Activated T-helper 1 cell treated with anti-CD3 and anti-CD28 coated beads, Interleukin-12 subunit alpha, Interleukin-12 subunit beta, Interleukin-2, Interleukin-4 antibody, amounts not matched to agents 30 ng/mL and 10 ng/mL and 1 ng/mL, durations not matched to agents 14 hours and 24 hours and 36 hours (primary cell): Measurements from ENCODE around the gene RERE. TPM values are rescaled to one million over a fixed set of nuclear protein-coding genes. Genes with fewer than 3 reads are reported as not detected.

Experiments
- DNase-seq: peaks from one replicate; pipeline ENCODE4 v3.0.0; 2021; ENCODE audit warnings: low spot score
- H3K27ac Mint-ChIP-seq: one replicate; pipeline ENCODE4 v1.8.0; 2021; ENCODE audit warnings: mild to moderate bottlenecking, mixed read lengths
- H3K27me3 Mint-ChIP-seq: one replicate; pipeline ENCODE4 v1.8.0; 2022; ENCODE audit warnings: mild to moderate bottlenecking, moderate library complexity, mixed read lengths; ENCODE audit not compliant: insufficient read depth
- H3K36me3 Mint-ChIP-seq: one replicate; pipeline ENCODE4 v1.8.0; 2021; ENCODE audit warnings: low read depth, mixed read lengths
- H3K4me1 Mint-ChIP-seq: one replicate; pipeline ENCODE4 v1.8.0; 2021; ENCODE audit warnings: low read depth, mixed read lengths
- H3K4me3 Mint-ChIP-seq: one replicate; pipeline ENCODE4 v1.8.0; 2021; ENCODE audit warnings: mild to moderate bottlenecking, moderate library complexity, mixed read lengths
- H3K9me3 Mint-ChIP-seq: one replicate; pipeline ENCODE4 v1.8.0; 2021; ENCODE audit warnings: mixed read lengths
- intact Hi-C: fragments of 100-400 bp; cut with micrococcal nuclease; formaldehyde crosslinking; loops from one replicate; pipeline ENCODE4 v1.15.1; 2024
- total RNA-seq: library from RNA; stranded (reverse); gene quantifications from 2 replicates; pipeline ENCODE4 v1.2.3, GENCODE V29; 2022

Gene RERE
- total RNA-seq, 1 donor from 2014 or later = 82.0 TPM

DNA sequence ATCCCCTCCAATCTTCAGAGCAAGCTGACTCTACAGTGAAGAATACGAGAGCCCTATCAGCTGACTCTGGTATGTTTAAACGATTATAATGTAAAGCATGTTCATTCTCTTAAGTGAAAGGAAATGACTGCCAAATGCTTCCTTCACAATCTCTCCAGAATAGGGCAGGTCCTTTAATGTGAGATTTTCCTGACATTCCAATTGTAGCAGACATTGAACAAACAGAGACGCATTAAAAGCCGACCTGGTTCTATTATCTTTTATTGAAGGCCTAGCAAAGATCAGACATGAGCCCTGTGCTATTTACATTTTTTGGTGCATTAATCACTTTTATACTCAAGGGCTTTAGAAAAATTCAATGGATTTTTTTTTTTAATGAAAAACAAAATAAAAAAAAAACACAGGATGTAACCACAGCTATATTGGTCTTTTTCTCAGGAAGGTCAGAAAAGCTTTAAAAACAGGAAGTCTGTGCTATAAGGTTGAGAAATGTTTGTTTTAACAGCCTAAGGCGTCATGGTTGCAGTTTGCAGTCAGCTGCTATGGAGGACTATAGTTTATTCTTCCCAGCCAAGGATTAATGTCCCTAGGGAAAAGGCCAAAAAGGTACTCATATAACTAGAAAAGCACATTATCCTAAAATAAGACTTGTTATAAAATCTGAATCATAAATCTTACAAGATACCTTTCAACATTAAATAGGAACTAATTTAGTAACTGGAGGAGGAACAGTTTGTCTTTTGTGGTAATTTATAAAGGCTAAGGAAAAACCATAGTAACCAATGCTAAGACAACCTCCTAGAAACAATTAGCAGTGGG, 104.8 kb downstream of the RERE start:
- DNase-seq = no peak

GRCh38 chr1:8711873-8712412, 105.5 kb downstream of the RERE start:
- Mint-ChIP-seq H3K4me1 (peaks cover 42% of the 10 kb centered on the region), H3K4me3 (no peak overlapping the region), H3K36me3 (peaks cover 8% of the 10 kb centered on the region), H3K27ac (peak overlapping the region; percentile 73), H3K27me3 (peaks cover 3% of the 10 kb centered on the region), H3K9me3 (peaks cover 4% of the 10 kb centered on the region)
- intact Hi-C loops = loop anchor here (1.0 kb wide), 1 partner anchor 9 kb away; no protein-coding TSS in a partner anchor
- DNase-seq = no peak

More for the DNA sequence above, 104.8 kb downstream of the RERE start:
- Mint-ChIP-seq H3K27ac (peak overlapping the region; percentile 73), H3K27me3 (no peaks in the 10 kb centered on the region), H3K4me1 (peaks cover 46% of the 10 kb centered on the region), H3K4me3 (peak overlapping the region; percentile 62), H3K36me3 (peaks cover 8% of the 10 kb centered on the region), H3K9me3 (peaks cover 4% of the 10 kb centered on the region)
- intact Hi-C loops = loop anchor here (1.0 kb wide), 1 partner anchor 9 kb away; no protein-coding TSS in a partner anchor

- Mint-ChIP-seq H3K4me3 (no peak overlapping the region), H3K27me3 (peaks cover 3% of the 10 kb centered on the region), H3K27ac (peak overlapping the region; percentile 40), H3K4me1 (peaks cover 35% of the 10 kb centered on the region), H3K9me3 (peaks cover 4% of the 10 kb centered on the region), H3K36me3 (peaks cover 8% of the 10 kb centered on the region)
- intact Hi-C loops = no loop called here
- no peak for DNase-seq
Measured at GRCh38 chr1:8711151-8711550, 106.3 kb downstream of the RERE start.

DNA sequence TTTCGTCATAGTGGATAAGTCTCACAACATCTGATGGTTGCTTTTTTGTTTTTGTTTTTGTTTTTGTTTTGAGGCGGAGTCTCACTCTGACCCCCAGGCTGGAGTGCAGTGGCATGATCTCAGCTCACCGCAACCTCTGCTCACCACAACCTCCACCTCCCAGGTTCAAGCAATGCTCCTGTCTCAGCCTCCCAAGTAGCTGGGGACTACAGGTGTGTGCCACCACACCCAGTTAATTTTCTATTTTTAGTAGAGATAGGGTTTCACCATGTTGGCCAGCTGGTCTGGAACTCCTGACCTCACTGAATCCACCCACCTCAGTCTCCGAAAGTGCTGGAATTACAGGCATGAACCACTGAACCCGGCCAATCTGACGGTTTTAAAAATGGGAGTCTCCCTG, 109.2 kb downstream of the RERE start:
- intact Hi-C loops = loop anchor here (10.0 kb wide), 1 partner anchor 257 kb away; no protein-coding TSS in a partner anchor
- Mint-ChIP-seq H3K4me1 (peaks cover 50% of the 10 kb centered on the region), H3K27ac (no peak overlapping the region), H3K36me3 (peaks cover 4% of the 10 kb centered on the region), H3K4me3 (no peak overlapping the region), H3K9me3 (peaks cover 4% of the 10 kb centered on the region), H3K27me3 (peaks cover 3% of the 10 kb centered on the region)
- no peak for DNase-seq

- peaks cover 4% of the 10 kb centered on the region for H3K9me3 Mint-ChIP-seq
- no peak overlapping the region for H3K4me3 Mint-ChIP-seq
- no peak overlapping the region for H3K27ac Mint-ChIP-seq
- no peak for DNase-seq
- peaks cover 3% of the 10 kb centered on the region for H3K27me3 Mint-ChIP-seq
- peaks cover 8% of the 10 kb centered on the region for H3K36me3 Mint-ChIP-seq
- peaks cover 44% of the 10 kb centered on the region for H3K4me1 Mint-ChIP-seq
- intact Hi-C loops = loop anchor here (10.0 kb wide), 1 partner anchor 258 kb away; no protein-coding TSS in a partner anchor
Measured at GRCh38 chr1:8706995-8707396, 110.4 kb downstream of the RERE start.

DNA sequence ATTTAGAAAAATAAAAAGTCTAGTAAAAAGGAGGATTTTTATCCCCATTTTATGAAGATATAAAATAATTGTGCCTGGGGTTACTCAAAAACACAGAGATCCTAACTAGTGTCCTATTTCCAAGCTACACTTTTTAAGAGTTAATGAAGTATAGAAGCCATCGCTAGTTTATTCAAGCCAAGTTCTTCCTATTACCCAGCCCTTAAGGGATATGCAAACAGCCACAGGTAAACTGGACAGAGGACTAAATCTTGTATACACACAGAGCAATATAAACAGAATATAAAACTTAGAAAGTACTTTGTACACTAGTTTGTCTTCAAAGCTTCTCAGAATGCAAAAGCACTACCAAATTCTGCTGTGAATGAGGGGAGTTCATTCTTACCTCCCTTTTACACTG, 111.1 kb downstream of the RERE start:
- DNase-seq = no peak
- H3K9me3 Mint-ChIP-seq = peaks cover 4% of the 10 kb centered on the region
- intact Hi-C loops = loop anchor here (10.0 kb wide), 1 partner anchor 259 kb away; no protein-coding TSS in a partner anchor
- H3K27me3 Mint-ChIP-seq = peaks cover 3% of the 10 kb centered on the region
- H3K4me1 Mint-ChIP-seq = peaks cover 44% of the 10 kb centered on the region
- H3K4me3 Mint-ChIP-seq = no peak overlapping the region
- peaks cover 8% of the 10 kb centered on the region for H3K36me3 Mint-ChIP-seq
- no peak overlapping the region for H3K27ac Mint-ChIP-seq

- DNase-seq = no peak
- Mint-ChIP-seq H3K27ac (peak overlapping the region; percentile 74), H3K27me3 (peaks cover 3% of the 10 kb centered on the region), H3K4me3 (no peak overlapping the region), H3K4me1 (peaks cover 50% of the 10 kb centered on the region), H3K36me3 (peaks cover 8% of the 10 kb centered on the region), H3K9me3 (peaks cover 4% of the 10 kb centered on the region)
- intact Hi-C loops = loop anchor here (5.0 to 10.0 kb wide), 2 partner anchors 43 to 260 kb away; no protein-coding TSS in a partner anchor
Measured at GRCh38 chr1:8704866-8705506, 112.5 kb downstream of the RERE start.

- intact Hi-C loops = loop anchor here (1.0 to 10.0 kb wide), 5 partner anchors 9 to 279 kb away; partner anchors contain the start of gene RERE
- peaks cover 7% of the 10 kb centered on the region for H3K36me3 Mint-ChIP-seq
- H3K4me3 Mint-ChIP-seq = peak overlapping the region; percentile 97
- H3K9me3 Mint-ChIP-seq = no peaks in the 10 kb centered on the region
- H3K27ac Mint-ChIP-seq = peak overlapping the region; percentile 89
- peaks cover 58% of the 10 kb centered on the region for H3K4me1 Mint-ChIP-seq
- peak; percentile 69 for DNase-seq
- H3K27me3 Mint-ChIP-seq = peaks cover 3% of the 10 kb centered on the region
Measured at GRCh38 chr1:8702850-8703810, 114.3 kb downstream of the RERE start.

DNA sequence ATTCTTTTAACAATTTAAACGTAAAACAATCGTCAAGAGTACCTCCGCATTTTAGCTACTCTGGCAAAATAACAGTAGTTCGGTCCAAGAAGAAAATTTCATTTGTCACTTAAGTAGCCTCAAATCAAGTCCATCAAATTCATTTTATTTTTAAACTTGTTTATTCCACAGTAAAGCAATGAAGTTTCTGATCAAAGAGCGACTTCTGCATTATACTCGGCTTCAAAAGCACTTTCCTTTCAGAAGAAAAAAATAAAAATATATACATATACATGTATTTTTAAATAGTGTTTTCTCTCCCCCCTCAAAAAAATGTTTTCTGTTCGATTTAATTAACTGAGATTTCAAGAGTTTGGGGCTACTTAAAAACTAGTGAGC, 115.0 kb downstream of the RERE start:
- DNase-seq = no peak
- Mint-ChIP-seq H3K4me1 (peaks cover 58% of the 10 kb centered on the region), H3K27ac (peak overlapping the region; percentile 90), H3K4me3 (peak overlapping the region; percentile 97), H3K27me3 (peaks cover 3% of the 10 kb centered on the region), H3K9me3 (no peaks in the 10 kb centered on the region), H3K36me3 (peaks cover 7% of the 10 kb centered on the region)
- intact Hi-C loops = loop anchor here (2.0 to 10.0 kb wide), 3 partner anchors 40 to 262 kb away; partner anchors contain the start of gene RERE

DNA sequence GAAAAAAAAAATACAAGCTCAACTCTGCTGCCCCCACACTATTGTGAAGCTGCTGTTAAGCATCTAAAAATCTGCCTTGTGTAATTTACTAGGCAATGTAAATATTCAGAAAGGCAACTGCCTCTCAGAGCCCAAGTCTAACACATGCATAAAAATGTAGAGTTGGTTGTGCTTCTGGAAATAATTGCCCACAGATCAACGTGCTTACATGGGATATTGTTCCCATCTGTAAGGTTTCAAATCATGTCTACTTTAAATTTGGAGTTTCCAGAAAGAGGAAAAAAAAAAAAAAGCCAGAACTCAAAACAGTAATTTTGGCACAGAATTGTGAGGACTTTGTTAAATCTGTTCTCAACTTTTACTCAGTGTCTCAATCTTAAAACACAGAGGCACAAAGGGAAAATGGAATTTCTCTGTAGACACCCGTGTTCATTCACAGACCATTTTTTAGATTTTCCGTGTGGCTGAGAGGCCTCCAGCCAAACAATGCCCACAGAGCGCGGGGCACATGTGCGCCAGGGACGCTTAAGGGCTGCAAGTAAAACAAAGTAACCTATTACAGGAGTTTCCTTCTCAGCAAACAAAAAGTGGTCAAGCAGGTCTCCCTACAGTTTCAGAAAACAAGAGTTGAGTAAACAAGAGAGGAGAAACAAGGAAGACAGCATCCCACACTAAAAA, 115.5 kb downstream of the RERE start:
- Mint-ChIP-seq H3K36me3 (peaks cover 7% of the 10 kb centered on the region), H3K27me3 (no peaks in the 10 kb centered on the region), H3K4me1 (peaks cover 58% of the 10 kb centered on the region), H3K27ac (peak overlapping the region; percentile 90), H3K9me3 (no peaks in the 10 kb centered on the region), H3K4me3 (peak overlapping the region; percentile 97)
- intact Hi-C loops = loop anchor here (1.0 to 10.0 kb wide), 8 partner anchors 23 to 263 kb away; partner anchors contain the start of gene RERE
- no peak for DNase-seq

DNA sequence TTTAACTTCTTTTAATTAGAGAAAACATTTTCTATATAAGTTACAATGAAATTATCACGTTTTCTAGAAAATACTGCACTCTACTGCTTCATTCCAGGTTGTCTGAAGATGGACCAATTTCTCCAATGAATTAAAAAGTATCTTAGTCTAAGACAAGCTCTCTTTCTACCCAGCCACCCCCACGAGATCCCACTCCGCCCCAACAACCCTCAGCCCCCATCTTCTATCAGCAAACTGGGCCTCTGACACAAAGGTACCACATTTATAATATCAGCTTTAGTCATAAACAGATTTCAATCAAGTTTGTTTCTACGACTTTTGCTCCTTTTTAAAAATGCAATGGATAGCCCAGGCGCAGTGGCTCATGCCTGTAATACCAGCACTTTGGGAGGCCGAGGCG, 117.8 kb downstream of the RERE start:
- Mint-ChIP-seq H3K9me3 (no peaks in the 10 kb centered on the region), H3K27ac (no peak overlapping the region), H3K4me3 (no peak overlapping the region), H3K4me1 (peaks cover 55% of the 10 kb centered on the region), H3K36me3 (peaks cover 7% of the 10 kb centered on the region), H3K27me3 (peaks cover 1% of the 10 kb centered on the region)
- intact Hi-C loops = loop anchor here (5.0 to 10.0 kb wide), 2 partner anchors 37 to 265 kb away; no protein-coding TSS in a partner anchor
- no peak for DNase-seq
